Adipocyte (in vitro differentiated cells): ENCODE results near the gene MAST4.

Source experiments
- DNase-seq: peaks from one replicate; pipeline ENCODE4 v3.0.0-alpha.2; 2015; ENCODE audit warnings: low read depth
- H3K27me3 ChIP-seq: replicated peaks from 2 replicates; pipeline ENCODE4 v1.7.0; 2013; ENCODE audit warnings: mild to moderate bottlenecking, low read length, moderate library complexity; ENCODE audit not compliant: control insufficient read depth, insufficient read depth
- H3K36me3 ChIP-seq: 2 replicates; pipeline ENCODE4 v1.7.0; 2013; ENCODE audit warnings: low read length, mild to moderate bottlenecking, moderate library complexity; ENCODE audit not compliant: control insufficient read depth, insufficient read depth, severe bottlenecking
- H3K4me1 ChIP-seq: 2 replicates; pipeline ENCODE4 v1.7.0; 2013; ENCODE audit warnings: mild to moderate bottlenecking, low read length, moderate library complexity; ENCODE audit not compliant: control insufficient read depth, insufficient read depth
- H3K4me3 ChIP-seq: 2 replicates; pipeline ENCODE4 v1.7.0; 2013; ENCODE audit warnings: mild to moderate bottlenecking, low read length, moderate library complexity
- H3K9ac ChIP-seq: 2 replicates; pipeline ENCODE4 v1.7.0; 2013; ENCODE audit warnings: mild to moderate bottlenecking, low read length, moderate library complexity
- H3K9me3 ChIP-seq: 2 replicates; pipeline ENCODE4 v1.7.0; 2013; ENCODE audit warnings: mild to moderate bottlenecking, low read length, moderate library complexity; ENCODE audit not compliant: control insufficient read depth

Gene MAST4

DNA sequence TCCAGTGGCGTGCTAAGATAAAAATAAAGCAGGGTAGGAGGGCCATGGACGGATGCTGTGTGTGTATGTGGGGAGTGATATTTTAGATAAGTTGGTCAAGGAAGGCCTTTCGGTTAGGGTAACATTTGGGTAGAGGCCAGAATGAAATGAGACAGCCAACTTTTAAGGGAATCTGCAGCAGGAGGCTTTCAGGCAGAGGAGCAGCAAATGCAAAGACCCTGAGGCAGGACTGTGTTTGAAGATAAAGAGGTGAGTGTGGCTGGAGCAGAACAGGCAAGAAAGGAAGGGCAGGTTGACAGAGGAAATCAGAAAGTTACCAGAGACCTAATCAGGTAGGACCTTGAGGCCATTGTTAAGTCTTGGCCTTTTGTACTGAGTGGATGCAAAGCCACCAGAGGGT, 106.2 kb downstream of the MAST4 start:
- H3K9ac ChIP-seq = no peak overlapping the region
- H3K27me3 ChIP-seq = peaks cover 12% of the 10 kb centered on the region
- peaks cover 7% of the 10 kb centered on the region for H3K4me1 ChIP-seq
- no peak overlapping the region for H3K4me3 ChIP-seq
- DNase-seq = no peak
- no peaks in the 10 kb centered on the region for H3K9me3 ChIP-seq
- no peaks in the 10 kb centered on the region for H3K36me3 ChIP-seq

DNA sequence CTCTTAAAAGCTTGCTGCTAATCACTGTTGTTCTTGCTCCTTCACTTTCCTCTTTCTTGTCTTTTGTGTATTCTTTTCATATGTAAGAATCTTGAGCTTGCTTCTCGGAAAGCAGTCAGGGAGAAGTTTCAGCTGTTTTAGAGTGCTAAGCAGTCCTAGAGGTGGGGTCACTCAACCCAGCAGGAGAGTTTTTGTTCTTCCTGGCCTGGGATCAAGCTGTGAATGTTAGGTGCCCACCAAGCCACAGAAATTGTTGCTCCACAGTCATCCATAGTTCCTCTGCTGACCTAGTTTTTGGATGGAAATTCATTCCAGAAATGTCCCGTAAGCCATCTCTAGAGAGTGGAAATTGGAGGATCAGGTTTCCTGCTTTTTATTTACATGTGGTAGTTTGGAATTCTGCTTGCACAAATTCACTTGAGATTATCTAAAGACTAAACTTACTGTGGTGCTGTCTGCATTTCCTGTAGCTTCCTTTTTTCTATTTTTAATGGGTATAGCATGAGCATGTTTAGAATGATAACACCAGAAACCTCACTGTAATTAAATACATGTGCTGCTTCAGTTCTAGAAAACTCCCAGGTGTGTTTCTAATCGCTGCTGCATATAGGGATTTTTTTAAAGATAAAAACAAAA, 108.7 kb downstream of the MAST4 start:
- Histone ChIP-seq H3K9ac (no peak overlapping the region), H3K27me3 (peaks cover 4% of the 10 kb centered on the region), H3K4me3 (no peak overlapping the region), H3K4me1 (peaks cover 7% of the 10 kb centered on the region), H3K36me3 (no peaks in the 10 kb centered on the region), H3K9me3 (no peaks in the 10 kb centered on the region)
- DNase-seq = peak; percentile 38

DNA sequence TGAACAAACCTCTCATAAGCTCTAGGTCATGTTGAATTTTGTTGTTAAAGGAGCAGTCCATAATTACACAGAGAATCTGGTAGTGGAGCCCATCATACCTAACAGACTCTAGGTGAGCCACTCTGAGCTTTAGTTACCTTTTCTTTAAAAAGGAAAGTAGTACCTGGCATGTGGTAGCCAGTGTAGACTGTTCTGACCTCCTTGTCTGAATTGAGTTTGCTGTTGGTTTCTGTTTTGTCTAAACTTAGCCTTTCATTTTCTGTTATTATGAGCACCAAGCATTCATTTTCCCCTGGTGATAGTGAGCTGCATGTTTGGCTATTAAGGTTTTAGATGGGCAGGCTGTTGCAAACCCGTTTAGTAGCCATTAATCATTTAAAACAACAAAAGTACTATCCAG, 112.2 kb downstream of the MAST4 start:
- Histone ChIP-seq H3K36me3 (no peaks in the 10 kb centered on the region), H3K4me3 (no peak overlapping the region), H3K27me3 (peaks cover 4% of the 10 kb centered on the region), H3K4me1 (peaks cover 15% of the 10 kb centered on the region), H3K9me3 (peaks cover 6% of the 10 kb centered on the region), H3K9ac (no peak overlapping the region)
- DNase-seq = no peak

DNA sequence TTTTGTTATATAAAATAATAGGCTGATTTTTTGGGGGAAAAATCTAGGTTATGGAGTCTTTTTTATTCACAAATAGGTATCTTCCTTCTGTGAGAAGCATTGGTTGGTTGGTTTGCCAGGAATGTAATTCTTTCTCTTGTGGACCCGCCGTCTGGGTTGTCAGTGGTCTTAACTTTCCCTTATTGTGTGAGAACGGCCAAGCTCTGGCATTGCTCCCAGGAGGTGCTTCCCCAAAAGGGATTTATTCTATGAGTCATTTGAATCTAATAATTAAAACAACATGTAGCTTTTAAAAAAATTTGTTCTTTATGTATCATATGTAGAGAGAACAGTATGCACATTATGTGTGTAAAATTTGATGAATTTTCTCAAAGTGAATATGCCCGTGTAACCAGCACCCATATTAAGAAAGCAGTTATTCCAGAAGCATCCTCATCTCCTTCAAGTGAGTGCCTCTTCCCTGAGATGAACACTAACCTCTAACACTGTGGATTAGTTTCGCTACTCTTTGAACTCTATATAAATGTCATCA, 114.4 kb downstream of the MAST4 start:
- H3K4me3 ChIP-seq = no peak overlapping the region
- peaks cover 6% of the 10 kb centered on the region for H3K9me3 ChIP-seq
- peaks cover 8% of the 10 kb centered on the region for H3K4me1 ChIP-seq
- H3K36me3 ChIP-seq = no peaks in the 10 kb centered on the region
- no peak overlapping the region for H3K9ac ChIP-seq
- peak; percentile 20 for DNase-seq
- no peaks in the 10 kb centered on the region for H3K27me3 ChIP-seq

DNA sequence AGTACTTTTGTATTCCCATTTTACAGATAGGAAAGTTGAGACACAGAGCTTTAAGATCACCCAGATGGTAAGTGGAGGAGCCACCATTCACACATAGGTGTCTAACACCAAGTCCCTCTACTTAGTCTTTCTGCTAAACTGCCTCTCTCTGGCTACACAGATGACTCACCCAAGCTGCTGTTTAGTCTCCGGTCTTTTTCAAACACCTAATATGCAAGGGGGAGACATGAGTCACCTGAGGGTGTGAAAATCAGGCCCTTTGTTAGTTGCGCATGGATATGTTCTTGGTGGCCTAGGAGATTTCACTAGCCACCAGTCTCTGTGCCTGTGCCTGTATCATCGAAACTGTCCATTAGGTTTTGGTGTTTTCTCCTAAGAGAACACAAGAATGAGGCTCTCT, 117.8 kb downstream of the MAST4 start:
- Histone ChIP-seq H3K4me3 (no peak overlapping the region), H3K9me3 (peaks cover 6% of the 10 kb centered on the region), H3K9ac (no peak overlapping the region), H3K4me1 (peaks cover 8% of the 10 kb centered on the region), H3K27me3 (no peaks in the 10 kb centered on the region), H3K36me3 (no peaks in the 10 kb centered on the region)
- DNase-seq = no peak

DNA sequence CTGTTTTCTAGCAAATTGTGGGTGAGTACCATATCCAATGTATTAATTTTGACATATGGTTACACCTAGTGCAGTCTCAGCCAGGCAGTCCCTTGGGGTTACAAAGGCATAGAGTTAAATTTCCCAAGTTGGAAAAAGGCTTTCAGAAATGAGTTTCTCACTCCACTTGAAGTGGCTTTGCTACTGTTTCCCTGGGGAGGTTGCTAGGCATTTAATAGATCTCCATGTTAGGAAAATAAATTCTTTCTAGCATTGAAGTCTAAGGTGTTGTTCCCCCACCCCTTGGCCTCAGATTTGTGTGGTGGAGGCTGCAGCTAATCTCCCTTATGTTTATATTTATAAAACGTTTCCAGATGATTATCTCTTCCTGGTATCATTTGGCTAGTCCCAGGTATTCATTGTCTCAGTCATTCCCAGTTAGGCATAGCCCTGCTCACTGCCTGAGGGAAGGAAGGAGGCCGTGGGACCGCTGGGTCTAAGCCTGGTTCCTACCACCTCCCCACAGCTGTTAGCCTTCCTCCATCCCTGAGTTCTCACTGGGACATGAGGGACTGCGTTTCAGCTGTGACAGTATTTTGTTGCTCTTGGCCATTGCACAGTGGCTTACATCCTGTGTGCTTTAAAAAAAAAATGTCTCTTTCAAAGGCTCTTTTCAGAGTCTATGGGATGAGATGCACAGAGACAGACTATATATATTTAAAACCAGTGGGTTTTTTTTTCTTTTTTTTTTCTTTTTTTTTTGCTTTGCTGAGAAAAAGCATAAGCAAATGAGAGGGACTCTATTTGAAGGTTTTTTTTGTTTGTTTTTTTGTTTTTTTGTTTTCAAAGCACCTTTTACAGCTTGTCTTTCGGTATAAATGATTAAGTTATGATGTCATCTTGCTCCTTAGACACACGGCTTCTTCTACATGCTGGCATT, 121.5 kb downstream of the MAST4 start:
- no peak overlapping the region for H3K9ac ChIP-seq

DNA sequence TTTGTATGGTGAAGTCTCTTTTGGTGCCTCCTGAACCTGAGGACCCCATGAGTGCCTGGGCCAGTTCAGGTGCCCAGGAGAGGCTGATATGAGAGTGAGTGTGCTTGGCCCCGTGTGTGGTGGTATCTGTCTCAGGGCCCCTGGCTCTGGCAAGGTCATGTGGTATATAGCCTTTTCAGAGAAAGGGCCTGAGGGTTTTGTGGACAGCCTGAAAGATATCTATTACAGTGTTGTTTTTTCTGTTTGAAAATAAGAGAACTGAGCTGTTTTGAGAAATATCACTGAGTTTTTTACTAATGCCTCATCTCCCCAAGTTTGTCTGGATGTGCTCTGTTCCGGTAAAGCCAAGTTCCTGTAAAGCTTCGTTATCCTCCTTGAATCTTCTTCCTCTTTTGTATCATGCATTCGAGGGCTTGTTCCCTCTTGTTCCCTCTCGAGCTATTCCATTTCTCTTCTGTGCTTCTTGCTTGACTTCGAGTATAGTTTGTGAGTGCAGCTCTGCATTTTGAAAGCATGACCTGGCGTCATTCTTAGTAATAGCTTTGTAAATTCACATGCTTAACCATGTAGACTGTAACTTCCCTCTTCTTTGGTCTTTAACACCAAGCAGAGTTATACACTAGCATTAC, 122.3 kb downstream of the MAST4 start:
- Histone ChIP-seq H3K36me3 (no peaks in the 10 kb centered on the region), H3K27me3 (peaks cover 12% of the 10 kb centered on the region), H3K4me1 (no peaks in the 10 kb centered on the region), H3K9me3 (no peaks in the 10 kb centered on the region), H3K9ac (no peak overlapping the region), H3K4me3 (no peak overlapping the region)
- no peak for DNase-seq

More for the DNA sequence above, 121.5 kb downstream of the MAST4 start:
- no peaks in the 10 kb centered on the region for H3K36me3 ChIP-seq
- H3K4me1 ChIP-seq = no peaks in the 10 kb centered on the region
- H3K4me3 ChIP-seq = no peak overlapping the region
- no peak for DNase-seq
- H3K27me3 ChIP-seq = peaks cover 12% of the 10 kb centered on the region
- H3K9me3 ChIP-seq = no peaks in the 10 kb centered on the region

DNA sequence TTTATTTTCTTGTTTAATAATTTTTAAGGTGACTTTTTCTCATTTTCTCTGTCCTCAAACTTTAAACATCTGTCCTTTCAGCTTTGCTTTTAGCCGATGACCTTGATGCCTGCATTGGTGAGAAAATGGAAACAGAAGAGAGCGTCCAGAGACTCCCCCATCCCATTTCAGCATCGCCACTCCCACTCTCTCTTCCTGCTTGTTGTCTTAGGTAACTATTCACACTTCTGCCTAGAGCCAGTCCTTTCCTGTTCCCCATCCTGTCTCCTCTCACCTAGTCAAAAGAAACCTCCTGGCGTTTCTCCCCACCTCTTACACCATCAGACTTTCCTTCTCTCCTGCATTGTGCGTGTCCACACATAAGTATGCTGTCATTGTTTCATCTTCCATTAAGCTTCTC, 124.6 kb downstream of the MAST4 start:
- H3K9ac ChIP-seq = no peak overlapping the region
- H3K36me3 ChIP-seq = no peaks in the 10 kb centered on the region
- no peaks in the 10 kb centered on the region for H3K4me1 ChIP-seq
- no peak overlapping the region for H3K4me3 ChIP-seq
- H3K27me3 ChIP-seq = peaks cover 12% of the 10 kb centered on the region
- no peak for DNase-seq
- no peaks in the 10 kb centered on the region for H3K9me3 ChIP-seq

DNA sequence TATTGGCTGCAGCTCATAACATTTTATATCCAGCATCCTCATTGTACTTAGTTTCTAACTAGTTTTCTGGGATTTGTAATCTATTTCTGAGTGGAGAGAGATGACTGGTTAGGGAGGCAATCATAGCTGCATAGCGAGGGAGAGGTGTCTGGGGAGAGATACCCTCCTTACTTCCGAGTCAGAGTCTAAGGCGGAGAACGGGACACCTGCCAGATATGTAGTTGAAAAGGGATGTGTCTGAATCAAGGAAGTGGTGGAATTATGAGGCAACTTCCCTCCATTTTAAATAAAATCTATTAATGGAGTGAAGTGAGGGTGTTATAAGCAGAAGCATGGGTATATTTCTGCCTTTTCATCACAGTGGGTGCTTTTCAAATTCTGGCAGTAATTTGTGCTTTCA, 126.5 kb downstream of the MAST4 start:
- Histone ChIP-seq H3K9me3 (no peaks in the 10 kb centered on the region), H3K4me1 (no peaks in the 10 kb centered on the region), H3K36me3 (no peaks in the 10 kb centered on the region), H3K9ac (no peak overlapping the region), H3K4me3 (no peak overlapping the region), H3K27me3 (peaks cover 12% of the 10 kb centered on the region)
- DNase-seq = no peak

DNA sequence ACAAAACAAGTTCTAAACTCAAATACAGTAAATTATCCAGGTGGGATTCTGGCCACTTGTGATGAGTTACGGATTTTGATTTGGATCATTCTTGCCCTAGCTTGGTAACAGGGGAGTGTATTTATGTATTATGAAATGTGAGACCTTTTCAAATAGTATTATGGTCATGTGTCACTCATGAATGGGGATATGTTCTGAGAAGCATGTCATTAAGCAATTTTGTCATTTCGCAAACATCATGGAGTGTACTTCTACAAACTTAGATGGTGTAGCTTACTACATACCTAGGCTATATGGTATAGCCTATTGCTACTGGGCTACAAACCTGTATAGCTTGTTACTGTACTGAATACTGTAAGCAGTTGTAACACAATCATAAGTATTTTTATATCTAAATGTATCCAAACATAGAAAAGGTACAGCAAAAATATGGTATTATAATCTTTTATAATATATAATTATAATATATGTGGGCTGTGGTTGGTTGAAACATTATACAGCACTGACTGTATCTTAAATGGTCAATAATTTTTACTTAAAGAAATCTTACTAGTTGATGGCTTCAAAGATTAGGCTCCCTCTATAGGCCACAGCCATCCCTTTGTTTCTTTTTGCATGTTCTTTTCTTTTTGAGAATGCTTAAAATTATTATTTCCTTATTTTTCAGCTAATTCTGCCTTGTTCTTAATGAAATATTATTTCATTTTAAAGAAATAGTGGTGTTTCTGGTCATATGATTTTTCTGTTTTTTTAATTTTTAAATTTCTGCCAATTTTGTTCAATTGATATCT, 128.4 kb downstream of the MAST4 start:
- no peak overlapping the region for H3K4me3 ChIP-seq
- H3K9ac ChIP-seq = no peak overlapping the region
- H3K4me1 ChIP-seq = no peaks in the 10 kb centered on the region
- DNase-seq = no peak
- H3K27me3 ChIP-seq = peaks cover 12% of the 10 kb centered on the region
- no peaks in the 10 kb centered on the region for H3K36me3 ChIP-seq
- no peaks in the 10 kb centered on the region for H3K9me3 ChIP-seq
